ENCODE data around the gene DNAJB14.

The DNAJB14 gene

DNA sequence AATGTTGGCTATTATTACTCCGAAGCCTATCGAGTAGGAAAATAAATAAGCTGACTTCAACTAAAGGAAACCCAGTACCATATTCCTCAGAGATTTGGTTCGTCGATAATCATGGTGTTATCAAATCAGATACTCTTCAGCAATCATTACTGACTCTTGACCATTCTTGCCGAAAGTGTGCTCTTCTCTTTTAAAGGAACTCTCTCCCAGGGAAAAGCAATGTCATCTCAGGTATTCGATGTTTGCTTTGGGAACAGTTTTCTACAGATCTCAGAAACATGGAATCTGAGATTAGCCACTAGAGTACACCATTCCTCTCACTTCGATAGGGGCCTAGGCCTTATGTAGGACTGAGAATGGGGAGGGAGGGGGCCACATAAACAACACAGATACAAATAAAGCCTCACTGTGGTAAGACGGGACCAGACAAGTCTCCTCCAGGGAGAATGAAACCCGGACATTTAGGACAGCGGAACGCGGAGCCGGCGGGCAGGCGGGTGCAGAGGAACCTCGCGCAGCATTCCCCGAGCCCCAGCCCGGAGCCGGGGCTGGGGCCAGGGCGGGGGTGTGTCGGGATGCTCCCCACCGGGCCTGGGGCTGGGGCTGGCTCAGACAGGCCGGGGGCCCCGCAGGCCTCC, 581 bp downstream of the DNAJB14 start:
- peak; percentile 27 for DNase-seq (ENCODE audit: low spot score)

DNA sequence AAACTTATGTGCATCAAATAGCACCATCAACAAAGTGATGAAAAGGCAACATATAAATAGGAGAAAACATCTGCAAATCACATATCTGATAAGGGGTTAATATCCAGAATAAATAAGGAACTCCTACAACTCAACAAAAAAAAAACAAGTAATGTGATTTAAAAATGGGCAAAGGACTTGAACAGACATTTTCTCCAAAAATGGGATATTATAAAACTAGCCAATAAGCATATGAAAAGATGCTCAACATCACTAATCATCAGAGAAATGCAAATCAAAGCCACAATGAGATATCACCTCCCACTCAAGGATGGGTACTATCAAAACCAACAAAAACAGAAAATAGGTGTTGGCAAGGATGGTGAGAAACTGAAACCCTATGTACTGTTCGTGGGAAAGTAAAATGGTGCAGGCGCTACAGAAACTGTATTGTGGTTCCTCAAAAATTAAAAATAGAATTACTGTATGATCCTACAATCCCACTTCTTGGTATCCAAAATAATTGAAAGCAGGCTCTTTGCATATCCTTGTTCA, 2.4 kb downstream of the DNAJB14 start:
- no peak for DNase-seq (ENCODE audit: low spot score)

DNA sequence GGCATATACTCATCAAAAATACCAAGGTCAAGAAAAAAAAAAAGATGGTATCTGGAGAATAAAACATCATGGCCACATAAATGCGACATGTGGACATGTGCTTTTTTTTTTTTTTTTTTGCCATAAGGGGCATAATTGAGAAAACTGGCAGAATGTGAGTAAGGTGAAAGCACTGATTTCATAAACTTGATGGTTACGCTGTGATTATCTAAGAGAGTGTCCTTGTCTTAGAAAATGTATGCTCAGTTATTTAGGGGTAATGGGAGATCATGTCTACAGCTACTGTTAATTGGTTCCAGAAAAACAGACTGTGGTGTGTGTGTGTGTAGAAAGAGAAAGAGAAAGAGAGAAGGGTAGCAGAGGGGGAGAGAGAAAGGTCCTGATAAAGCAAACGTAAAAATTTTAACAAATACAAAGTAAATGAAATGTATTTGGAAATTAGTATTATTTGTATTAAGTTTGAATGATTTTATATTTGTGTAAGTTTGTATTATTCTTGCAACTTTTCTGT, 8.1 kb downstream of the DNAJB14 start:
- no peak for DNase-seq (ENCODE audit: low spot score)

- no peak for DNase-seq (ENCODE audit: low spot score)
Measured at GRCh38 chr4:99934891-99935290, 11.5 kb downstream of the DNAJB14 start.

GRCh38 chr4:99927566-99927965, 18.9 kb downstream of the DNAJB14 start:
- DNase-seq (ENCODE audit: low spot score) = no peak

- DNase-seq (ENCODE audit: low spot score) = no peak
Measured at GRCh38 chr4:99921174-99921573, 25.2 kb downstream of the DNAJB14 start.

DNA sequence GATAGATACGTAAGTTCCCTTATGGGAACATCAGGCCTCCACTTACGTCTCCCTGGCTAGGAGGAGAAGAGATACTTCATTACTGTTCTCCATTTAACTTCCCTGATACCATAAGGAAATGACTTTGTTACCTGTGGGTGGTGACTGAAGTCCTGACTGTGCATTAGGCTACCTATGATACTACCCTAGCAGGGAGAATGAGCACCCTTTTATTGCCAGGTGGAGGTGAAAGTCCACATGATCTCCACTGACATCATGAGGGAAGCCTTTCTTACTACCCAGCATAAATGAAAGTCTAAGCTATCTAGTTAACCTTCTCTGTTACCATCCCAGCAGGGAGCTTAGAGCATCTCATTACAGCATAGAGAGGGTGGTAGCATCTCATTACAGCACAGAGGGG, 27.8 kb downstream of the DNAJB14 start:
- DNase-seq (ENCODE audit: low spot score) = no peak

- DNase-seq (ENCODE audit: low spot score) = no peak
Measured at GRCh38 chr4:99917575-99917974, 28.8 kb downstream of the DNAJB14 start.

DNA sequence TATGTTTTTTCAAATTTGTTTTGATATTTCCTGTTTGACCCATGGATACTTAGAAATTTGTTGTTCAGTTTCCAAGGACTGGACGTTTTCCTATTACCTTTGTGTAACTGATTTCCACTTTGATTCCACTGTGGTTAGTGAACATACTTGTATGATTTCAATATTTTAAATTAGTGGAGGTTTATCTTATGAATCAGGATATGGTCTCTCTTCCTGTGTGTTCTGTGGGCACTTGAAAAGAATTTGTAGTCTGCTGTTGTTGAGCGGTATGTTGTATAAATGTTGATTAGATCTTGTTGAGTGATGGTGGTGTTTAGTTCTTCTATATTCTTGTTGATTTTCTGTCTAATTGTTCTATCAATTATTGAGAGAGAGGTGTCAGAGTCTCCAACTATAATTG, 31.0 kb downstream of the DNAJB14 start:
- DNase-seq (ENCODE audit: low spot score) = no peak

- DNase-seq (ENCODE audit: low spot score) = no peak
Measured at GRCh38 chr4:99894998-99895397, 51.4 kb downstream of the DNAJB14 start.

DNA sequence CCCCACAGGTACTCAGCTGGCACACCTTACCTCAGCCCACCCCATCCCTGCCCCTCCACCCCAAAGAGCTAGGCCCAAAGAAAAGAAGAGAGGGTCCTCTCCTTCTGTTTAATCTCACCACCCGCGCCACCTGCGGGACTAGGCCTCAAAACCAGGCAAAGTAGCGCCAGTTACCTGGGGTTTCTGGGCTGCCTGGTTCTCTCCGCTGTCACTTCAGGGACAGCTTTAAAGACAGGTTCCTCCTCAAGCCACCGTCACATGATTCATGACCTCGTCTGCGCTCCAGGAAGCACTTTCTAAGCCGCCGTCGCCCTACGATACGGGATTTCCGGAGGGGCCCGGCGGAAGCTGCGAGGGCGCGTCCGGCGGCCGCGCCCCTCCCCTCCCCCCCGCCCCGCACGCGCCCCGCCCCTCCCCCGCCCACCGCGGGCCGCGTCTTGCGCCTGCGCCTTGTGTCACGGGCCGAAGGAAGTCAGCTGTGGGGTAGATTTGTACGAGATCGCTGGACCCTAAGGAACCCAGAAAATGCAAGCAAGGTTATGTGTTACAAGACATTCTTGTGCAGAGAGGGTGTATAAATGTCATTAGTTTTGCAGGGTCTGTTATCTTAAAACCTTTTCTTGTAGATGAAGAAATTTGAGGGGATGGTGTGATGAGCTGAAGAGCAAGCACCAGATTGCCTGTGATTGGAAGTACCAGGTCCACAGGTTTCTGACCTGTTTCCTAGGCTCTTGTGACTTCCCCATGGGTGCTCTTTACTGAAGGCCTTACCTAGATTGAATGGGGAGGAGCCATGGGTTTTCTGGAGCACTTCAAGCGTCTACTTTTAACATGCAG, 52.0 kb downstream of the DNAJB14 start, which contains the start of gene LAMTOR3:
LAMTOR3 (minus strand) TSS at position 267 of the 837 bp plus-strand sequence. CDS start 464 bp downstream, outside the sequence.
- peak; percentile 95 for DNase-seq (ENCODE audit: low spot score)

DNA sequence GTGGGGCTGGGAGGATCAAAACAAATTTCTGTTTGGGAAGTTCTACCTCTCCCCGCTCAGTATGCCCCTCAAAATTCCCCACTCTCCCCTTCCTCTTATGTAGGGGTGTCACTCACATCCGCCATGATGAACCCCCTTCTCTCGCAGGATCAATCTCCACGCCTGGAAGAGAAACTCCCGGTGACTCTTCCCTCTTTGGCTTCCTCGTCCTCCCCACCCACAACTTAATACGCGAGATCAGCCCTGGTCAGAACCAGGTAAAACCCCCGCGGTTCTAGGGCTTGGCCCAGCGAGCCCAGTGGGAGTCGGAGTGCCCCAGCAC, 52.6 kb downstream of the DNAJB14 start:
- peak; percentile 10 for DNase-seq (ENCODE audit: low spot score)

DNA sequence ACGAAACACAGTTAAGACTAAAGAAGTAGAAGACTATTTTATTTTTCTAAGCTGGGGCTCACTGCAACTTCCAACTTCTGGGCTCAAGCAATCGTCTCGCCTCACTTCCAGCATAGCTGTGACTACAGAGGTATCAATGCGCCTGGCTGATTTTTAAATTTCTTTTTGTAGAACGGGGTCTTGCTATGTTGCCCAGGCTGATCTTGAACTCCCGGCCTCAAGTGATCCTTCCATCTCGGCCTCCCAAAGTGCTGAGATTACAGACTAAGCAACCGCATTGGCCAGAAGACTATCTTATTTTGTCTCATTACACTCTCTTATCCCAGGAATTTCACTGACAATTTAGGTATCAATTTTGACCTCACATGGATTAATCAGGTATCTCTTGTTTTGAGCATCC, 53.4 kb downstream of the DNAJB14 start:
- DNase-seq (ENCODE audit: low spot score) = no peak

DNA sequence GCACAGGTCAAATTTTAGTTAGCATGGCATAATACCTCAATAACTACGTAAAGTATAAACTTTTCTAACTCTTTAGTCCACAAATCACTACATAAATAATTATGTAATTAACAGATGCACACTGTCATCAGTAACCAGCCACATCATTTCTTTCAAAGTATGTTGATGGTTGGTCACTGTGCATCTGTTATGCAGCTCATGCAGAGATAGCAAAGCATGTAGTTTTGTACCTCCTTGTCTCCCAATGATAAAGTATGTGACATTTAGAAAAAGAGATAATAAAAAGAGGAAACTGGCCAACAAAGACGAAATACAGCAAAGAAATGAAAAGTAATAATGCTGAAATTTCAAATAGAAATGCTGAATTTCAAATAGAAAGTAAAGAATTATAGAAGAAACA, 55.1 kb downstream of the DNAJB14 start:
- DNase-seq (ENCODE audit: low spot score) = no peak

DNA sequence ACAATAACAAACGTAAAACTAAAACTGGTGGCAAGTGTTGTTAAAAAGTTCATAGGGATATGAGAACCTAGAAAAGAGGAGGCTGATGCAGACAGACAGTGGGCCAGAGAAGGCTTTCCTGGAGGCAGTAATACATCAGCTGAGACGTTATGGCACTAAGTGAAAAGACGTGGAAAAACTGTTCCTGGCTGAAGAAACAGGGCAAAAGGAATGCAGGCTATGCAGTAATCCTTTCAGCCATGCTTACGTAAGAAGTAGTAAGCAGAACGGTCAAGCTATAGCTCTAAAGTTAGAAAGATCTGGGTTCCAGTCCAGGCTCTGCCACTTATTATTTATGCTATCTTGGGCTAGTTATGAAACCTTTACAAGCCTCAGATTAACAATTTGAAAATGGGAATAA, 58.6 kb downstream of the DNAJB14 start:
- peak; percentile 7 for DNase-seq (ENCODE audit: low spot score)

- no peak for DNase-seq (ENCODE audit: low spot score)
Measured at GRCh38 chr4:99886146-99886545, 60.3 kb downstream of the DNAJB14 start.

DNA sequence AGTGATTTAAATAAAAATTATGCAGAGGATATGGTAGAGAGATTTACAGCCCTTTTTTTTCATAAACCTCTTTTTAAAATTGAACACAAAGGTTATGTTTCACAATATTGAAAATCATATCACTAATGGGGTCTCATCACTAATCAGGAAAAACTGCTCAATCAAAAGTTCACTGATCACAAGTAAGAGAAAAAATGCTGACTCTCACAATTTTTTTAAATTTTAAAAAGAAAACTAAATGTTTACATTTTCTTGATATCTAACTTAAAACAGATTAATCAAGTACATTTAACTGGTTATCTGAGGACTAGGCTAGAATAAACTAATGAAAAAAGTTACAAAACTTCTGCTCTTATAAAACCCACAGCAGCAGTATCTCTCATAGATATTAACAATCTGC, 60.7 kb downstream of the DNAJB14 start:
- DNase-seq (ENCODE audit: low spot score) = no peak

DNA sequence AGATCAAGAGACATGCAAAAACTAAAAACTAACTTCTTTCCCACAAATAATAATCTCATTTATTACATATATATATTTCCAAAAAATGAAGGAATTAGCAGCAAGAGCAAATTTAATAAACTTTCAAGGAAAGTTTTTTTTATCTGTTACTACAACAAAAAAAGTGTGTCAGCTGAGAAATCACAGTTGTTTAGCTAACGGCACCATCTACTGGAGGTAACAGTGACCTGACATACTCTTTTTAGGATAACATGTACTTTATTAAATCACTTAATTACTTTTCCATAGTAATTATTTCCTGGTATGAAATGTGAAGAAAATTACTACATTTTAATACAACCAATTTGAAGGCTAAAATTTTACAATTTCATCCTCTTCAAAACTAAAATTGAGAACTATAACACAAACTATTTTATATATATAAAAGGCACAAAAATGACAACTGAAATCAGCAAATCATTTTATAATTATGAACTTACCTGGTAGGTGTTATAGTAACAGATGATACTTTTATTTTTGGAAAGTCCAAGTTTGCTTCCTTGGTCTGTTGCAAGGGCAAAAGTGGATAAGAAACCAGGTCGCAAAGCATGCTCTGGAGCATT, 61.3 kb downstream of the DNAJB14 start:
- peak; percentile 18 for DNase-seq (ENCODE audit: low spot score)

DNA sequence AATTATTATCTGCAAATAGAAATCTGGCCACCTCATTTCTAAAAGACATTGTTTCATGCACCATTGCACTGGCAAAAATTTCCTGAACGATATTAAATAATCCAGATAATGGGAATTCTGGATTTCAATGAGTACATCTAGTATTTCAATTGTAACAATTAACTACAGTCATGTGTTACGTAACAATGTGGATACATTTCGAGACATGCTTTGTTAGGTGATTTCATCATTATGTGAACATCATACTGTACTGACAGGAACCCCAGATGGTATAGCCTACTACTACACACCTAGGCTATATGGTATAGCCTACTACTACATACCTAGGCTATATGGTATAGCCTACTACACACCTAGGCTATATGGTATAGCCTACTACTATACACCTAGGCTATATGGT, 67.0 kb downstream of the DNAJB14 start:
- no peak for DNase-seq (ENCODE audit: low spot score)

GRCh38 chr4:99878604-99879003, 67.8 kb downstream of the DNAJB14 start:
- no peak for DNase-seq (ENCODE audit: low spot score)

GRCh38 chr4:99876946-99877345, 69.5 kb downstream of the DNAJB14 start:
- no peak for DNase-seq (ENCODE audit: low spot score)

DNA sequence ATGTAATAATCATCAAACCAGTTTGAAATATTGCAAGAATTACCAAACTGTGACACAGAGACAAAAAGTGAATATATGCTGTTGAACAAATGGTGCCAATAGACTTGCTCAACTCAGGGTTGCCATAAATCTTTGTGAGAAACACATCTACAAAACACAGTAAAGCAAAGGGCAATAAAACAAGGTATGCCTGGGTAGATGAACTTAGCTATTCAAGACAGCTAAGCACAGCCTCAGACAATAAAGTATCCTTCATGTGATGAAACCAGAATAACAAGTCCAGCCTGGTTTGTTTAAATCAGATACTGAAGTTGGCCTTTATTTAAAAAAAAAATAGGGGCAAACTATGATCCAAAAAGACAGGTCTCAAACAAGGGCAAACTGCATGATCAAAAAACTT, 71.3 kb downstream of the DNAJB14 start:
- no peak for DNase-seq (ENCODE audit: low spot score)

GRCh38 chr4:99872570-99872969, 73.8 kb downstream of the DNAJB14 start:
- no peak for DNase-seq (ENCODE audit: low spot score)

Measured in AG08395 (cell line).